Mesenchymal stem cell (in vitro differentiated cells and primary cell): ENCODE data around the gene ANKRD22.

Experiments
- DNase-seq: peaks from one replicate; pipeline ENCODE4 v3.0.0-alpha.2; 2013
- H2AFZ ChIP-seq: one replicate; pipeline ENCODE4 v1.6.1; 2013; ENCODE audit warnings: low read depth, mild to moderate bottlenecking, control low read depth, inconsistent platforms, low read length, moderate library complexity
- H2AK5ac ChIP-seq: 2 replicates; pipeline ENCODE4 v1.6.1; 2013; ENCODE audit warnings: low read length, moderate library complexity, mild to moderate bottlenecking, inconsistent platforms; ENCODE audit not compliant: severe bottlenecking
- H2BK120ac ChIP-seq: one replicate; pipeline ENCODE4 v1.6.1; 2013; ENCODE audit warnings: low read depth, mild to moderate bottlenecking, inconsistent platforms, low read length, moderate library complexity
- H2BK12ac ChIP-seq, 2 experiments: one replicate each; pipeline ENCODE4 v1.6.1; 2013; ENCODE audit warnings: inconsistent platforms in 2 of 2, low read length in 2 of 2, mild to moderate bottlenecking in 2 of 2, moderate library complexity in 2 of 2, control low read depth in 1 of 2
- H2BK15ac ChIP-seq: one replicate; pipeline ENCODE4 v1.6.1; 2013; ENCODE audit warnings: mild to moderate bottlenecking, low read depth, inconsistent platforms; ENCODE audit not compliant: poor library complexity, severe bottlenecking
- H2BK5ac ChIP-seq: 2 replicates; pipeline ENCODE4 v1.6.1; 2013; ENCODE audit warnings: low read depth, mild to moderate bottlenecking, low read length, control low read depth, inconsistent platforms; ENCODE audit not compliant: poor library complexity, severe bottlenecking
- H3K14ac ChIP-seq, 2 experiments: one replicate each; pipeline ENCODE4 v1.6.1; 2013; ENCODE audit warnings: inconsistent platforms in 2 of 2, low read length in 2 of 2, control low read depth in 1 of 2, mild to moderate bottlenecking in 1 of 2, moderate library complexity in 1 of 2
- H3K18ac ChIP-seq, 2 experiments: one replicate each; pipeline ENCODE4 v1.6.1; 2013; ENCODE audit warnings: inconsistent platforms in 2 of 2, low read length in 2 of 2, control low read depth in 1 of 2, low read depth in 1 of 2, mild to moderate bottlenecking in 1 of 2
- H3K23ac ChIP-seq, 2 experiments: one replicate each; pipeline ENCODE4 v1.6.1; 2013; ENCODE audit warnings: inconsistent platforms in 2 of 2, low read length in 2 of 2, mild to moderate bottlenecking in 2 of 2, moderate library complexity in 2 of 2, control low read depth in 1 of 2
- H3K27ac ChIP-seq: 2 replicates; pipeline ENCODE4 v1.5.1; 2013; ENCODE audit warnings: mild to moderate bottlenecking, moderate library complexity, low read length, control low read depth, inconsistent platforms; ENCODE audit not compliant: poor library complexity, severe bottlenecking
- H3K27me3 ChIP-seq, 2 experiments: 2 replicates each; pipeline versions ENCODE4 v1.6.1 to v1.7.0; 2013; ENCODE audit warnings: low read length in 2 of 2, mild to moderate bottlenecking in 2 of 2, moderate library complexity in 2 of 2, control low read depth in 1 of 2, inconsistent platforms in 1 of 2; ENCODE audit not compliant: control insufficient read depth in 1 of 2, insufficient read depth in 1 of 2
- H3K36me3 ChIP-seq, 2 experiments: 2 replicates each; pipeline versions ENCODE4 v1.6.1 to v1.7.0; 2013; ENCODE audit warnings: low read length in 2 of 2, control low read depth in 1 of 2, inconsistent platforms in 1 of 2, low read depth in 1 of 2, mild to moderate bottlenecking in 1 of 2; ENCODE audit not compliant: insufficient read depth in 2 of 2, control insufficient read depth in 1 of 2
- H3K4ac ChIP-seq, 2 experiments: one replicate each; pipeline ENCODE4 v1.6.1; 2013; ENCODE audit warnings: inconsistent platforms in 2 of 2, low read length in 2 of 2, mild to moderate bottlenecking in 2 of 2, moderate library complexity in 2 of 2, control low read depth in 1 of 2, low read depth in 1 of 2
- H3K4me1 ChIP-seq: 2 replicates; pipeline ENCODE4 v1.6.1; 2013; ENCODE audit warnings: low read depth, low read length, control low read depth; ENCODE audit not compliant: control insufficient read depth, insufficient read depth
- H3K4me2 ChIP-seq: 2 replicates; pipeline ENCODE4 v1.6.1; 2013; ENCODE audit warnings: low read length, mild to moderate bottlenecking, inconsistent platforms; ENCODE audit not compliant: poor library complexity, severe bottlenecking
- H3K4me3 ChIP-seq, 2 experiments: 2 replicates each; pipeline versions ENCODE4 v1.5.1 to v1.7.0; 2013; ENCODE audit warnings: low read length in 2 of 2, mild to moderate bottlenecking in 2 of 2, control low read depth in 1 of 2, low read depth in 1 of 2; ENCODE audit not compliant: insufficient read depth in 1 of 2
- H3K79me1 ChIP-seq: replicated peaks from 2 replicates; pipeline ENCODE4 v1.6.1; 2013; ENCODE audit warnings: mild to moderate bottlenecking, control low read depth, low read length, inconsistent platforms; ENCODE audit not compliant: poor library complexity, severe bottlenecking
- H3K9ac ChIP-seq: 2 replicates; pipeline ENCODE4 v1.7.0; 2013; ENCODE audit warnings: mild to moderate bottlenecking, low read length, moderate library complexity
- H3K9me3 ChIP-seq: 2 replicates; pipeline ENCODE4 v1.7.0; 2013; ENCODE audit warnings: mild to moderate bottlenecking, low read length; ENCODE audit not compliant: control insufficient read depth
- H4K8ac ChIP-seq: one replicate; pipeline ENCODE4 v1.6.1; 2013; ENCODE audit warnings: inconsistent platforms, mild to moderate bottlenecking, low read length, moderate library complexity
- H4K91ac ChIP-seq: one replicate; pipeline ENCODE4 v1.6.1; 2013; ENCODE audit warnings: mild to moderate bottlenecking, low read length, inconsistent platforms
- WGBS: methylation state at CpG from one replicate; pipeline ENCODE4 v1.1.7; 2013; ENCODE audit warnings: mixed read lengths; 5-methylcytosine and 5-hydroxymethylcytosine counted together

Gene ANKRD22

GRCh38 chr10:88849234-88849633 is 2.4 kb downstream of the ANKRD22 start:
- H2BK120ac ChIP-seq: no peak overlapping the region
- WGBS: 75% methylated on average over 1 of the region's 1 CpG
- H3K4me2 ChIP-seq: no peak overlapping the region
- peak; percentile 27 for DNase-seq
- peak overlapping the region; percentile 63 for H3K9ac ChIP-seq
- H3K36me3 ChIP-seq: no peaks in the 10 kb centered on the region
- H3K4me3 ChIP-seq: peak overlapping the region in 1 of 2 experiments; percentile 45
- no peak overlapping the region for H3K4ac ChIP-seq
- H2BK12ac ChIP-seq: no peak overlapping the region
- no peaks in the 10 kb centered on the region for H3K9me3 ChIP-seq
- H3K18ac ChIP-seq: no peak overlapping the region
- no peak overlapping the region for H4K8ac ChIP-seq
- no peak overlapping the region for H2AK5ac ChIP-seq
- H3K4me1 ChIP-seq: peaks cover 2% of the 10 kb centered on the region
- H2BK5ac ChIP-seq: no peak overlapping the region
- H4K91ac ChIP-seq: no peak overlapping the region
- no peak overlapping the region for H3K23ac ChIP-seq
- no peak overlapping the region for H2BK15ac ChIP-seq
- H2AFZ ChIP-seq: no peak overlapping the region
- H3K27me3 ChIP-seq: no peaks in the 10 kb centered on the region
- no peak overlapping the region for H3K14ac ChIP-seq
- no peak overlapping the region for H3K27ac ChIP-seq
- H3K79me1 ChIP-seq: no peaks in the 10 kb centered on the region

GRCh38 chr10:88848499-88848898 is 3.1 kb downstream of the ANKRD22 start:
- H3K4me3 ChIP-seq: peak overlapping the region in 1 of 2 experiments; percentile 45

GRCh38 chr10:88843171-88843570 is 8.5 kb downstream of the ANKRD22 start:
- H3K27ac ChIP-seq: no peak overlapping the region
- H3K18ac ChIP-seq: no peak overlapping the region
- no peaks in the 10 kb centered on the region for H3K27me3 ChIP-seq
- no peak overlapping the region for H3K14ac ChIP-seq
- no peaks in the 10 kb centered on the region for H3K4me1 ChIP-seq
- no peak overlapping the region for H2BK120ac ChIP-seq
- no peak for DNase-seq
- no peak overlapping the region for H3K23ac ChIP-seq
- H2BK15ac ChIP-seq: no peak overlapping the region
- H3K79me1 ChIP-seq: no peaks in the 10 kb centered on the region
- no peak overlapping the region for H2AFZ ChIP-seq
- no peak overlapping the region for H4K8ac ChIP-seq
- no peak overlapping the region for H2AK5ac ChIP-seq
- H3K4me3 ChIP-seq: no peak overlapping the region
- H2BK5ac ChIP-seq: no peak overlapping the region
- no peaks in the 10 kb centered on the region for H3K36me3 ChIP-seq
- H4K91ac ChIP-seq: no peak overlapping the region
- no peak overlapping the region for H3K4ac ChIP-seq
- H3K4me2 ChIP-seq: no peak overlapping the region
- H2BK12ac ChIP-seq: no peak overlapping the region
- H3K9me3 ChIP-seq: no peaks in the 10 kb centered on the region
- WGBS: over 99% methylated on average over 4 of the region's 4 CpGs
- H3K9ac ChIP-seq: no peak overlapping the region

More at GRCh38 chr10:88848499-88848898, 3.1 kb downstream of the ANKRD22 start:
- Histone ChIP-seq H2BK12ac (no peak overlapping the region), H3K79me1 (no peaks in the 10 kb centered on the region), H3K9me3 (no peaks in the 10 kb centered on the region), H3K18ac (no peak overlapping the region), H3K36me3 (no peaks in the 10 kb centered on the region), H2AFZ (no peak overlapping the region), H4K8ac (no peak overlapping the region), H3K9ac (peak overlapping the region; percentile 63), H4K91ac (no peak overlapping the region), H3K4me2 (no peak overlapping the region), H3K4me1 (peaks cover 2% of the 10 kb centered on the region), H2BK120ac (no peak overlapping the region), H3K14ac (no peak overlapping the region), H3K23ac (no peak overlapping the region), H3K4ac (no peak overlapping the region), H3K27me3 (no peaks in the 10 kb centered on the region), H2BK15ac (no peak overlapping the region), H3K27ac (peak overlapping the region; percentile 33), H2AK5ac (no peak overlapping the region), H2BK5ac (no peak overlapping the region)
- peak; percentile 61 for DNase-seq
- 70% methylated on average over 1 of the region's 1 CpG for WGBS

- DNase-seq: no peak
- Histone ChIP-seq H2BK120ac (no peak overlapping the region), H3K4me2 (no peak overlapping the region), H3K9me3 (no peaks in the 10 kb centered on the region), H2BK5ac (no peak overlapping the region), H2AFZ (no peak overlapping the region), H4K91ac (no peak overlapping the region), H2AK5ac (peak overlapping the region; percentile 18), H3K18ac (no peak overlapping the region), H3K4ac (no peak overlapping the region), H4K8ac (no peak overlapping the region), H3K36me3 (no peaks in the 10 kb centered on the region), H3K27ac (no peak overlapping the region), H2BK15ac (no peak overlapping the region), H2BK12ac (no peak overlapping the region), H3K23ac (no peak overlapping the region), H3K4me3 (no peak overlapping the region), H3K9ac (peak overlapping the region; percentile 21), H3K79me1 (no peaks in the 10 kb centered on the region), H3K27me3 (no peaks in the 10 kb centered on the region), H3K14ac (no peak overlapping the region), H3K4me1 (no peaks in the 10 kb centered on the region)
- 73% methylated on average over 6 of the region's 6 CpGs for WGBS
Observed at GRCh38 chr10:88841316-88842111, 10.1 kb downstream of the ANKRD22 start.
